Putamen (tissue), 1 donor: ENCODE measurements around the gene CFAP90.

Experiments used
- DNase-seq: peaks from one replicate; pipeline ENCODE4 v3.0.0-alpha.2; 2016; ENCODE audit warnings: low spot score

Gene CFAP90

GRCh38 chr5:7850395-7851239 is at the start of gene CFAP90:
Gene CFAP90, minus strand, starts transcription at chr5:7851133. Its CDS starts 112 bp downstream, at chr5:7851021.
- no peak for DNase-seq

DNA sequence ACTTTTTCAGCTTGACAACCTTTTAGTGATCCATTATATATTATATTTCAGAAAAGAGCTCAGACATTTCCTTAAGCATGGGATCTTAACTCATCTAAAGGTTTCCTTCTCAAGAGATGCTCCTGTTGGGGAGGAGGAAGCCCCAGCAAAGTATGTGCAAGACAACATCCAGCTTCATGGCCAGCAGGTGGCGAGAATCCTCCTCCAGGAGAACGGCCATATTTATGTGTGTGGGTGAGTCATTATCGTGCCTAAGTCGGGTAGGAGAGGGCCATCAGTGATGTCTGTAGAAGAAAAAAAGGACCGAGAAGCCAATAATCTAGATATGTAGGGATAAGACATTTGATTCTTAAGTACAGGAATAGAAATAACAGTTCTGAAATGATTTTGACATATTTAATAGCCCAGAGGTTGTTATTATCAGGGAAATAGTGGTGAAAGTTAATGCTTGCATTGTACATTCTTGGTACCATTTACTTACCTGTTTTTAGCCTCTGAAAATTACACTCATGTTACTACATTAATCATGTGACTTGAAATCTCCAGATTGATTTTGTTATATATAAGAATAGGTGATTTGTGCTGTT is 46.2 kb upstream of the CFAP90 start:
- DNase-seq, result no peak

- DNase-seq, result no peak
Observed at GRCh38 chr5:7894860-7895259, 43.9 kb upstream of the CFAP90 start.

- DNase-seq, result no peak
Observed at GRCh38 chr5:7894439-7894838, 43.5 kb upstream of the CFAP90 start.

- no peak for DNase-seq
Observed at GRCh38 chr5:7888901-7889300, 38.0 kb upstream of the CFAP90 start.

GRCh38 chr5:7886849-7887475 is 36.0 kb upstream of the CFAP90 start:
- DNase-seq, result no peak

GRCh38 chr5:7884491-7885267 is 33.7 kb upstream of the CFAP90 start:
- DNase-seq, result peak; percentile 80

GRCh38 chr5:7882926-7883325 is 32.0 kb upstream of the CFAP90 start:
- DNase-seq, result no peak

- peak; percentile 87 for DNase-seq
Observed at GRCh38 chr5:7881816-7882215, 30.9 kb upstream of the CFAP90 start.

GRCh38 chr5:7881091-7881490 is 30.2 kb upstream of the CFAP90 start:
- DNase-seq, result no peak

- peak; percentile 51 for DNase-seq
Observed at GRCh38 chr5:7878381-7878873, 27.5 kb upstream of the CFAP90 start.

DNA sequence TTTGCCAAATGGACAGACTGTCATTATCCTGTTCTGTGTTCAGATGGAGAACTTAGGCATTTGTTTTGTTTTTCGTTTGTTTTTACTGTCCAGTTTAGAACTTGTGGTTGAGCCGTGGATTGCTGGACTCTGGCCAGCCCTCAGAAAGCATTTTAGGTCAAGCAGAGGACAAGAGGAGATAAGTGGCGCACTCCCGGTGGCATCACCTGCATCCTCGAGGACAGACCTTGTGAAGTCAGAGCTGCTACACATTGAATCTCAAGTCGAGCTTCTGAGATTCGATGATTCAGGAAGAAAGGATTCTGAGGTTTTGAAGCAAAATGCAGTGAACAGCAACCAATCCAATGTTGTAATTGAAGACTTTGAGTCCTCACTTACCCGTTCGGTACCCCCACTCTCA is 26.9 kb upstream of the CFAP90 start:
- DNase-seq, result no peak

DNA sequence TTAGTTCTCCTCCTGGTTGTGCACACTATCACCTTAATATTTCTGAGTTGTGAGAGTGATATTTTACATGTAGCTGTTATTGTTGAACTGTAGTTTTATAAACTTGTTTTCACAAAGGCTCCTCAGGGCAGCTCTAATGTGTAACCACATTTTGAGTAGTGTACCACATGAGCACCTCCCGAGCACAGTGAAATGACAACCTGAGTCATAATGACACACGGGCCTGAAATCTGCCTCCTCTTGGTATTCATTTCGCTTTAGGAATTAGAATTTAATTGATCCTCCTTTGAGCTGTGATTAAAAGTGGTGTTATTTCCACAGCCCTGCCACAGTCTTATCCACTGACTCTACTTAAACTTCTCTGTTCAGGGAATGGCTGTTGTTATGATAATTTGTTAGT is 25.9 kb upstream of the CFAP90 start:
- DNase-seq, result no peak

DNA sequence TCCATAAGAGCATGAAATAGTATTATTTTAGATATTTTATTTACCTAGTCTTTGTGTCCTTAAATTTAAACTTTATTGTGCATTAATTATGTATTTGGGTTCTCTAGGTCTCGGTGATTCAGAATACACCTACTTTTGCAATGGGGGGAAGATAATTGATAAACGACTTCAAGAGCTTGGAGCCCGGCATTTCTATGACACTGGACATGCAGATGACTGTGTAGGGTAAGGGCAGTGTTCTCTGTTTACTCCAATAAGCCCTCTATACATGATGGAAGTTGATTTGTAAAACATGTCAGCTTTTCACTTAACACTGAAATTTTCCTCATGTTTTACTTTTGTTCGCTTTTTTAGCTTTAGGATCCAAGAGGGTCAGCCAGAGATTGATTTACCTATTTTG is 24.2 kb upstream of the CFAP90 start:
- DNase-seq, result no peak

DNA sequence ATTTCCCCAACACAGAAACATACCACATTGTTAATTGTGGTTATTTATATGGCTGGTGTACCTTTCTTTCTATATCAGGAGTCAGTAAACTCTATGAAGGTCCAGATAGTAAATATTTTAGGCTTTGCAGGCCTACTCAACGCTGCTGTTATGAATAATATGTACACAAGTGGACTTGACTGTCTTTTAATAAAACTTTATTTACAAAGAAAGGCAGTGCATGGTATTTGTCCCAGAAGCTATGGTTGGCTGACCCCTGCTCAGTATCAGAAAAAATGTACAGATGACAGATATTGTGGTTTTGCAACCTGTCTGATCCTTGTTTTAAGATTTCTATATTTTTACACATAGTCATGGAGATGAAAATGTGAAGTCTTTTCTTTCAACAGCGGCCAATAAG is 23.7 kb upstream of the CFAP90 start:
- no peak for DNase-seq

GRCh38 chr5:7873216-7873615 is 22.3 kb upstream of the CFAP90 start:
- DNase-seq, result no peak

DNA sequence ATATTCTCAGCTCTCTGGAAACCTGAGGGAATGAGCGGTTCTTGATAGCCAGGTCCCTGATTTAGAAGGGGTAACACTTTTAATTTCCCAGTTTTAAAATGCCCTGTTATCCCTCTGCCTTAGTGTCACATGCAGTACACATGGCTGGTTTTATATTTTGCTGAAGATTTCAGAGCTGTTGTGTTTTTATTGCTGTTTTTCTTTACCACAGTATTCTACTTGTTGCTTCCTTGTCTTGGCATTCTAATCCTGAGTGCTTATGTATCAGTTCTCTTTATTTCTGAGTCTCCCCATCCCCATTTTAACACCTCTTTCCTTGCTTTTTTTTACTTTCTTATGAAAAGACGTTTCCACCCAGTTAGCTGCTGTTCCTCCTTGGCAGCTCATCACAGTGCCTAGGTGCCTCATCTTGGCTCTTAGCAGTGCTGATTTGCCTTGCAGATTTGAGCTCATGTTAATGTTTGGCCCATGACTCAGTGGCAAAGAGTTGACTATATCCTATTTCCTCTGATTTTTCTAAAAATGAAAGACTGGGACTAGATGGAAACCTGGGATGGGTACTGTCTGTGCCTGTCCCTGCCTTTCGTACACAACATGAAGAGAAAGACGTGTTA is 21.7 kb upstream of the CFAP90 start:
- DNase-seq, result no peak

GRCh38 chr5:7871653-7872052 is 20.7 kb upstream of the CFAP90 start:
- DNase-seq, result no peak

GRCh38 chr5:7869474-7870136 is 18.7 kb upstream of the CFAP90 start:
- no peak for DNase-seq

GRCh38 chr5:7868773-7869473 is 18.0 kb upstream of the CFAP90 start, which contains the start of the genes FASTKD3 and MTRR:
Gene FASTKD3, minus strand, starts transcription at chr5:7869031. Its CDS starts 948 bp downstream, at chr5:7868083.
Gene MTRR, plus strand, starts transcription at chr5:7869148. Its CDS starts 1,647 bp downstream, at chr5:7870795.
- peak; percentile 94 for DNase-seq
